Neural progenitor cell (in vitro differentiated cells): ENCODE measurements around the gene HIKESHI. TPM values are rescaled to one million over a fixed set of nuclear protein-coding genes. Genes with fewer than 3 reads are reported as not detected.
A peak's percentile ranks its signal among the peaks of the same experiment; 100 is the strongest.

Experiments
- DNase-seq: peaks from one replicate; pipeline ENCODE4 v3.0.0-alpha.2; 2016; ENCODE audit warnings: low spot score
- H2AFZ ChIP-seq: fragments of 200-600 bp; sonication (generic); replicated peaks from 2 replicates; pipeline ENCODE4 v1.6.1; 2016; ENCODE audit warnings: antibody characterized with exemption
- H3F3A ChIP-seq: fragments of 200-600 bp; sonication (generic); 2 replicates; pipeline ENCODE4 v1.6.1; 2016; ENCODE audit warnings: antibody characterized with exemption, low read depth
- H3K27ac ChIP-seq: fragments of 200-600 bp; sonication (generic); 2 replicates; pipeline ENCODE4 v1.5.1; 2016; ENCODE audit warnings: mild to moderate bottlenecking
- H3K27me3 ChIP-seq: fragments of 200-600 bp; sonication (generic); 2 replicates; pipeline ENCODE4 v1.6.1; 2016; ENCODE audit warnings: mild to moderate bottlenecking, moderate library complexity
- H3K36me3 ChIP-seq: fragments of 200-600 bp; sonication (generic); 2 replicates; pipeline ENCODE4 v1.5.1; 2016
- H3K4me1 ChIP-seq: fragments of 200-600 bp; sonication (generic); 2 replicates; pipeline ENCODE4 v1.6.1; 2016; ENCODE audit warnings: mixed run types
- H3K4me2 ChIP-seq: fragments of 200-600 bp; sonication (generic); 2 replicates; pipeline ENCODE4 v1.6.1; 2016
- H3K4me3 ChIP-seq: fragments of 200-600 bp; sonication (generic); 2 replicates; pipeline ENCODE4 v1.5.1; 2016
- H3K79me2 ChIP-seq: fragments of 200-600 bp; sonication (generic); 2 replicates; pipeline ENCODE4 v1.6.1; 2016; ENCODE audit warnings: low read depth
- H3K9ac ChIP-seq: fragments of 200-600 bp; sonication (generic); 2 replicates; pipeline ENCODE4 v1.6.1; 2016
- H3K9me3 ChIP-seq: fragments of 200-600 bp; sonication (generic); 2 replicates; pipeline ENCODE4 v1.5.1; 2016; ENCODE audit warnings: low read depth
- H4K20me1 ChIP-seq: fragments of 200-600 bp; sonication (generic); 2 replicates; pipeline ENCODE4 v1.6.1; 2016; ENCODE audit warnings: low read depth
- H3K27ac Mint-ChIP-seq: 3 replicates; pipeline ENCODE4 v1.8.0; 2021; ENCODE audit warnings: mixed read lengths
- H3K27me3 Mint-ChIP-seq: 2 replicates; pipeline ENCODE4 v1.8.0; 2022; ENCODE audit warnings: low read depth, mild to moderate bottlenecking, inconsistent platforms, moderate library complexity, mixed read lengths; ENCODE audit not compliant: insufficient read depth
- H3K36me3 Mint-ChIP-seq: 3 replicates; pipeline ENCODE4 v1.8.0; 2021; ENCODE audit warnings: mixed read lengths
- H3K4me1 Mint-ChIP-seq: 3 replicates; pipeline ENCODE4 v1.8.0; 2021; ENCODE audit warnings: mixed read lengths
- H3K4me3 Mint-ChIP-seq: 3 replicates; pipeline ENCODE4 v1.8.0; 2021; ENCODE audit warnings: mild to moderate bottlenecking, moderate library complexity, mixed read lengths
- H3K9me3 Mint-ChIP-seq: 3 replicates; pipeline ENCODE4 v1.8.0; 2020; ENCODE audit warnings: mixed read lengths
- CTCF ChIP-seq: fragments of 200-600 bp; sonication (generic); IDR thresholded peaks from 2 replicates; pipeline ENCODE4 v1.5.1; 2017; ENCODE audit warnings: antibody characterized with exemption, mild to moderate bottlenecking
- EZH2 ChIP-seq: fragments of 200-600 bp; sonication (generic); IDR thresholded peaks from 2 replicates; pipeline ENCODE4 v1.6.1; 2017; ENCODE audit warnings: antibody characterized with exemption, mild to moderate bottlenecking, moderate library complexity
- EZH2phosphoT487 ChIP-seq: fragments of 200-600 bp; sonication (generic); IDR thresholded peaks from 2 replicates; pipeline ENCODE4 v1.6.1; 2017; ENCODE audit warnings: antibody characterized with exemption
- total RNA-seq: library from RNA; depleted of rRNA; stranded (reverse); fragments of >200 nt; gene quantifications from 2 replicates; pipeline ENCODE4 v1.2.3, GENCODE V29; 2015; ENCODE audit warnings: low replicate concordance

HIKESHI gene
- total RNA-seq, 1 donor from 2014 or later, result 87.2 TPM

- Histone ChIP-seq H3K27ac (no peak overlapping the region), H3K36me3 (no peaks in the 10 kb centered on the region), H3K4me3 (no peak overlapping the region), H3K79me2 (no peaks in the 10 kb centered on the region), H3K27me3 (no peaks in the 10 kb centered on the region), H3K4me1 (no peaks in the 10 kb centered on the region), H3K4me2 (no peak overlapping the region), H3K9ac (no peak overlapping the region), H2AFZ (no peak overlapping the region), H4K20me1 (no peaks in the 10 kb centered on the region), H3K9me3 (no peaks in the 10 kb centered on the region), H3F3A (no peaks in the 10 kb centered on the region)
- Mint-ChIP-seq H3K27me3 (no peaks in the 10 kb centered on the region), H3K4me1 (no peaks in the 10 kb centered on the region), H3K9me3 (no peaks in the 10 kb centered on the region), H3K27ac (no peak overlapping the region), H3K4me3 (no peak overlapping the region), H3K36me3 (no peaks in the 10 kb centered on the region)
- TF ChIP-seq EZH2phosphoT487, result no peak
- TF ChIP-seq EZH2, result no peak
- no peak for TF ChIP-seq CTCF
- DNase-seq, result no peak
These were observed 9.0 kb upstream of the HIKESHI start for GRCh38 chr11:86292912-86293616.

DNA sequence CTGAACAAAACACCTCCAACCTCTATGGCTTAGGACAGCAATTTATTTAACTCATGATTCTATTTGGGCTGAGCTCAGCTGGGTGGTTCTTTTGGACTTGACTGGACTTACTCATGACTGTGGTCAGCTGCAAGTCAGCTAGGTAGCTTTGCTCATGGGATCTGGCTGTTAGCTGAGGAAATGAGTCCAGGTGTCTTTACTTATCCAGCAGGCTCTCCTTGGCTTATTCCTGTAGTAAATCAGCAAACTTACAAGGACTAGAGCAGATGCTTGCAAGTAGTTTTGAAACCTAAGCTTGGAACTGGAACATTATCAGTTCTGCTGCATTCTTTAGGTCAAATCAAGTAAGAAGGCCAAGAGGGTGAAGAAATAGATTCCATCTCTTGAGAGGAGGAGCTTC, 8.0 kb upstream of the HIKESHI start:
- Histone ChIP-seq H2AFZ (no peak overlapping the region), H3F3A (no peaks in the 10 kb centered on the region), H3K79me2 (no peaks in the 10 kb centered on the region), H3K4me2 (no peak overlapping the region), H3K27ac (no peak overlapping the region), H3K4me1 (no peaks in the 10 kb centered on the region), H3K9ac (no peak overlapping the region), H3K36me3 (no peaks in the 10 kb centered on the region), H3K4me3 (no peak overlapping the region), H3K27me3 (no peaks in the 10 kb centered on the region), H3K9me3 (no peaks in the 10 kb centered on the region), H4K20me1 (no peaks in the 10 kb centered on the region)
- TF ChIP-seq EZH2, result no peak
- no peak for TF ChIP-seq CTCF
- no peak for TF ChIP-seq EZH2phosphoT487
- no peak for DNase-seq
- Mint-ChIP-seq H3K27me3 (no peaks in the 10 kb centered on the region), H3K9me3 (no peaks in the 10 kb centered on the region), H3K4me3 (no peak overlapping the region), H3K36me3 (no peaks in the 10 kb centered on the region), H3K27ac (no peak overlapping the region), H3K4me1 (no peaks in the 10 kb centered on the region)

DNA sequence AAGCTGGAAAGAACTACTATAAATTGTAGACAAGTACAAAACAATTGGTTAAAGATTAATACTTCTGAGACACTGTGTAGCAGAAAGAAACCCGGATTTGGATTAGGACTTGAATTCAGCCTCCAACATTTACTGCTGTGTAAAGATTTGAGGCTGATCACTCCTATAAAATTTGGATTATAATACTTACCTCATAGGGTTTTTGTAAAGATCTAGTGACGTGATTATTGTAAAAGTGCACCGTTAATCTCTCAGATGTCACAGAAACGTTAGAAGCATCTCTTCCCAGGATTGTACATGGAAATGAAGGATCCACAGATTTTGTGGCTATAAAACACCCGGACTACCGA, 323 bp upstream of the HIKESHI start:
- H3K4me1 ChIP-seq, result peaks cover 5% of the 10 kb centered on the region
- no peaks in the 10 kb centered on the region for H4K20me1 ChIP-seq
- peak overlapping the region; percentile 88 for H3K4me2 ChIP-seq
- Mint-ChIP-seq H3K27ac (peak overlapping the region; percentile 94), H3K4me1 (peaks cover 15% of the 10 kb centered on the region), H3K4me3 (peak overlapping the region; percentile 100), H3K36me3 (peaks cover 11% of the 10 kb centered on the region), H3K9me3 (no peaks in the 10 kb centered on the region), H3K27me3 (no peaks in the 10 kb centered on the region)
- no peaks in the 10 kb centered on the region for H3K9me3 ChIP-seq
- no peak for DNase-seq
- H3K27ac ChIP-seq, result no peak overlapping the region
- peak overlapping the region; percentile 82 for H3K4me3 ChIP-seq
- no peak overlapping the region for H3K9ac ChIP-seq
- peaks cover 10% of the 10 kb centered on the region for H3F3A ChIP-seq
- peaks cover 4% of the 10 kb centered on the region for H3K36me3 ChIP-seq
- TF ChIP-seq CTCF, result no peak
- TF ChIP-seq EZH2, result no peak
- TF ChIP-seq EZH2phosphoT487, result no peak
- H2AFZ ChIP-seq, result peak overlapping the region; percentile 98
- H3K27me3 ChIP-seq, result peaks cover 12% of the 10 kb centered on the region
- peaks cover 46% of the 10 kb centered on the region for H3K79me2 ChIP-seq
